ENCODE data around the gene NFATC1.

The NFATC1 gene

DNA sequence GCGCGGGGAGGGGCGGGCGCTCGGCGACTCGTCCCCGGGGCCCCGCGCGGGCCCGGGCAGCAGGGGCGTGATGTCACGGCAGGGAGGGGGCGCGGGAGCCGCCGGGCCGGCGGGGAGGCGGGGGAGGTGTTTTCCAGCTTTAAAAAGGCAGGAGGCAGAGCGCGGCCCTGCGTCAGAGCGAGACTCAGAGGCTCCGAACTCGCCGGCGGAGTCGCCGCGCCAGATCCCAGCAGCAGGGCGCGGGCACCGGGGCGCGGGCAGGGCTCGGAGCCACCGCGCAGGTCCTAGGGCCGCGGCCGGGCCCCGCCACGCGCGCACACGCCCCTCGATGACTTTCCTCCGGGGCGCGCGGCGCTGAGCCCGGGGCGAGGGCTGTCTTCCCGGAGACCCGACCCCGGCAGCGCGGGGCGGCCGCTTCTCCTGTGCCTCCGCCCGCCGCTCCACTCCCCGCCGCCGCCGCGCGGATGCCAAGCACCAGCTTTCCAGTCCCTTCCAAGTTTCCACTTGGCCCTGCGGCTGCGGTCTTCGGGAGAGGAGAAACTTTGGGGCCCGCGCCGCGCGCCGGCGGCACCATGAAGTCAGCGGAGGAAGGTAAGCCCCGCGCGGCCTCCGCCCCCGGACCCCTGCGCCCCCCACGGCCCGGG, at the start of gene NFATC1:
Gene NFATC1 (plus strand): TSS at position 170 of the 644 bp plus-strand sequence. CDS start 295 bp downstream, at position 465.
- DNase-seq = peak; percentile 61

DNA sequence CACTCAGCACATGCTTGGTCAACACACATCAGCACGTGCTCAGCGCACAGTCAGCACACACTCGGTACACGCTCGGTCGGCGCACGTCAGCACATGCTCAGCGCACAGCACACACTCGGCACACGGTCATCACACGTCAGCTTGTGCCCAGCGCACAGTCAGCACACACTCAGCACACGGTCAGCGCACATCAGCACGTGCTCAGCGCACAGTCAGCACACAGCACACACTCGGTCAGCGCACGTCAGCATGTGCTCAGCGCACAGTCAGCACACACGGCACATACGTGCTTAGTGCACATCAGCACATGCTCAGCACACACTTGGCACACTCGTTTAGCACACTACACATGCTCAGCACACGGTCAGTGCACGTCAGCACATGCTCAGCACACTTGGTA, 49.7 kb upstream of the NFATC1 start:
- DNase-seq = no peak

DNA sequence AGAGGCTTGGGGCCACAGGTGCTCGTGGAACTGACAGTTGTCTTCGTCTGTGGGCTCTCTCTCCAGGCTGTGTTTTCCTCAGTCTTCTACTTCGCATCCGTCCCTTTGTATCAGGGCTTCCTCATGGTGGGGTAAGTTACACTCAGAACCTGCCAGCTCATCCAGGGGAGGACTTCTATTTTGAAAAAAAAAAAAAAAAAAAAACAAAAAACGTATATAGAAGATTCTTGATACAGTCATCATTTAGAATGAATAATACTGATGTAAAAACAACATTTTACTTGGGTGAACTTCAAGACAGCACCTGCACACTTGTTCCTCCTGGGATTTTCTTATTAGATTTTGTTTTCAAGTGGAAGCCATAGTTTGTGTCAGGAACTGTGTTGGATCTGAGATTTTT, 47.7 kb upstream of the NFATC1 start:
- no peak for DNase-seq

DNA sequence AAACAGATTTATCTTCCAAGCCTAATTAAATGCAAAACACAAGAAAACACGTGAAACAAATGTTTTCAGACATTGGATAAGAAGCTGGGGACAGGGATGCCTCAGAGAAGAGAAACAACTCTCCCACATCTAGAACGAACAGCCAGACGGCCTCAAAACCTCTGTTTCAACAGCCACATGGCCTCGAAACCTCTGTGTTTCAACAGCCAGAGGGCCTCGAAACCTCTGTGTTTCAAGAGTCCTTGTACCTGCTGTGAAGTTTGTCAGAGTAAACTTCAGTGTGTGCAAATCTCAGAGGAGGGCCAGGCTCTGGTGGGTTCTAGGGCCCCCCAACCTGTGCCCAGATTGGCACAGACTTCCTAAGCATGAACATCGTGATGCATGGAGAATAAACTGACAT, 43.3 kb upstream of the NFATC1 start:
- DNase-seq = no peak

DNA sequence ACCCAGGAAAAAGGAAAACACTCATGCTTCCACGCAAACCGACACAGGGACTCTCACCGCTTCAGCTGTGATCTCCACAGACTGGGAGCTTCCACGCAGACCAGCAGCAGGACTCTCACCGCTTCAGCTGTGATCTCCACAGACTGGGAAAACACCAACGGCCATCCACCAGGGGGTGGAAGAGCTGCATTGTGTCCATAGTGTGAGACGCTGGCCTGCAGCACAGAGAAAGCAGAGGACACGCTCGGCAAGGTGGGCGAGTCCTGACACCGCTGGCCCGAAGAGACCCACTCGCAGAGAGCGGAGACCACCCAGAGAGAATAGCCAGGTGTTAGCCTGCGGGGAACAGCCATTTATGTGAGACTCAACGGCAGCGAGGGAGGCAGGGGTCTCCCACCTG, 42.5 kb upstream of the NFATC1 start:
- DNase-seq = no peak

DNA sequence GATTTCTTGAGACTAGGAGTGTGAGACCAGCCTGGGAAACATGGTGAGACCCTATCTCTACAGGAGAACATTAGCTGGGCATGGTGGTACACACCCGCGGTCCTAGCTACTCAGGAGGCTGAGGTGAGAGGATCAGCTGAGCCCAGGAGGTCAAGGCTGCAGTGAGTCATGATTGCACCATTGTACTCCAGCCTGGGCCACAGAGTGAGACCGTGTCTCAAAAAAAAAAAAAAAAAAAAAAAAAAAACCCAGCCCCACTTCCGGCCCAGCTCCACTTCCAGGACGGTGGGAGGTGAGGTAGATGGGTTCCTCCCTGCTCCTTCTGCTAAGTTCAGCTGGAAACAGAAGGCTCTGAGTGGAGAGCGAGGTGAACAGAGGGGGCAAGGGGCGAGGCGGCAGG, 41.4 kb upstream of the NFATC1 start:
- DNase-seq = no peak

DNA sequence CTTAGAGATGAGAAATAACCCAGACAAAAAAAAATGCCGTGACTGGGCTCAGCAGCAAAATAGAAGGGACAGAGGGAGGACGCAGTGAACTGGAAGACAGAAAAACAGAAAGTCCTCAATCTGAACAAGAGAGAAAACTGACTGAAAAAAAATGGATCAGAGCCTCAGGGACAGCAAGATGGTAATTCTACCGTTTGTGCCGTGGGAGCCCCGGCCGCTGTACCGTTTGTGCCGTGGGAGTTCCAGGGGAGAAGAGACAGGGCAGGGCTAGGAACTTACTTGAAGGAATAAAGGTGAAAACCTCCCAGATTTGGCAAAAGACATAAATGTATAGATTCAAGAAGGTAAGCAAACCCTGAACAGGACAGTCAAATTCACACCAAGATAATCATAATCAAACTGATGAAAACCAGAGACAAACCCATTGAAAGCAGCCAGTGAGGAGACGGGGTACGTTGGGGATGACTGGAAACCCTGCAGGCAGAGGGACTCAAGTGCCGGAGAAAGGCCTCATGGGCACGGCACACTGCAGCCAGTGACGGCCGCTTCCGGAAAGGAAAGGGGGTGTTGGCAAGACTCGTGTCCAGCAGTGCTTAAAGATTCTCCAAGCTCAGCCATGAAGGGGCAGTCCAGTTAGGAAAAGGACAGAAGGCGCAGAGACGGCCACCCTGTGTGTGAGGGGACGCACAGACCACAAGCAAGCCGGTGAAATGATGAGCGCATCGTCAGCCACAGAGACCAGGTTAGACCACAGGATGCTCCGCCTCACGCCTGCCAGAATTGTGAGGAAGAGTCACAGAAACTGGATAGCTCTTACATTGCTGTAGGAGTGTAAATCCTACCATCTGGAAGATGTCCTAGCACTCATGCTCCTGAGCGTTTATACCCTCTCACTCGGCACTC, 40.0 kb upstream of the NFATC1 start:
- no peak for DNase-seq

DNA sequence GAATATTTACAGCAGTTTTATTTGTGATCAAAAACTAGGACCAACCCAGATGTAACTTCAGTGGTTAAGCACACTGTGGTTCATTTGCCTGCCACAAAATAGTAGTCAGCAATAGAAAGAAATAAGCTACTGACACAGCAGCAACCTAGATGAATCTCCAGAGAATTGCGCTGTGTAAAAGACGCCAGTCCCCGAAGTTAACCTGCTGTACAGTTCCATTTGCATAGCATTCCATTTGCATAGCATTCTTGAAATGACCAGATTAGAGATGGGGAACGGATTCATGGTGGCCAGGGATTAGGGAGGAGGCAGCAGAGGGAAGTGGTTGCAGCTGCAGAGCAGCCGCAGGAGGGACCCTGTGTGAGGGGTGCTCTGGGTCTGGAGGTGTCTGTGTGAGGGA, 39.3 kb upstream of the NFATC1 start:
- no peak for DNase-seq

DNA sequence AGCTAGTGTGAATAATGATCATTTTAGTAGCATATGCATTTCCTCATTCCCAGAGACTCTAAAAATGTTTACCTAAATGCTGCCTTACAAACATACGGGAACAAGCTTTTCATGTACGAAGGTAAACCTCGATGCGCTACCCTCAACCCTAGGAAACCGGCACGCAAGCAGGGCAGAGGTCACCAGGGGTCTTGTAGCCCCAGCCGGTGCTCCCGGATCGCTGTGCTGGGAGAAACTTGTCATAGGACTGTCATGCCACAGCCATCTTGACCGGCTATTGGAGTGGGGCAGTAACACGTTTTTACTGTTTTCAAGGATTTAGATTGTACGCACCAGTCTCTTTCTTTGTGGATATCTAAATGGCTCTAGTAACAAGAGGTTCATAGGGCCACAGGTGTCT, 34.8 kb upstream of the NFATC1 start:
- no peak for DNase-seq

DNA sequence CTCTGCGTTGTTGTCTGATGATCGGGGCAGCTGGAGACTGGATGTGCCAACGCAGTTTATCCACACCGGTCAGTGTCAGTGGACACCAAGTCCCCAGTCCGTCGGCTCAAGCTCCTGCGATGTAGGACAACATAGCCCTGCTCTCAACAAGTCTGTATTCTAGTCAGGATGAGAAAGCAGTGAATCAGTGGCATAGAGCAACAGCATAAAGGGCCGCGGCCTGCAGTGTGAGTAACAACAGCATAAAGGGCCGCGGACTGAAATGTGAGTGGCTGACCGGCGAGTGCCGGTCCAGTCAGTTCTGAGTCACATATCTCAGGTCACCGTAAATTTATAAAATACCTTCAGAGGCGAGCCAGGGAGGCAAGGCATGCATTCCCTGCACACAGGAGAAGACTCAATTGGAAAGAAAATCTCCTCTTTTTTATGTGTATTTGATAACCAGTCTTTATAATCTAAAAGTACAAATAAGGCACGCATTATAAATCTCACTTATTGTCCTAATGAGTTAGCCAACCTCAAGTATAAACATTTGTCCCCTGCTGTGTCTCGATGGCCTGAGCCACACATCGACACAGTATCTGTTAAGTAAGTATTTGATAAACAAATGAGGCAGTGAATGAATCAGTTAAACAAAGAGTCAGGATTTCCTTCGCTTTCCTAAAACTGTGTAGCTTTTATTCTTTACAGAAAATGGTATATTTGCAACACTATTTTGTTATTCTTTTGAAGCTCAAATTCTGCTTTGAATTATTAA, 33.8 kb upstream of the NFATC1 start:
- DNase-seq = peak; percentile 70

DNA sequence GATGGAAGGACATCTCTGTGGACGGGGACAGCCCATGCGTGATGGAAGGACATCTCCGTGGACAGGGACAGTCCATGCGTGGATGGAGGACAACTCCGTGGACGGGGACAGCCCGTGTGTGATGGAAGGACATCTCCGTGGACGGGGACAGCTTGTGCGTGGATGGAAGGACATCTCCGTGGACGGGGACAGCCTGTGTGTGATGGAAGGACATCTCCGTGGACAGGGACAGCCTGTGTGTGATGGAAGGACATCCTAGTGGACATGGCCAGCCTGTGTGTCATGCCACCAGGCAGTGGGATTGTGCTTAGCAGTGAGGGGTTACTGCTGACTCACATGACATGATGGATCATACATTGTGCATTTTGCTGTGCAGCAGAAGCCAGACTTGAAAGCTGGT, 30.0 kb upstream of the NFATC1 start:
- DNase-seq = no peak

DNA sequence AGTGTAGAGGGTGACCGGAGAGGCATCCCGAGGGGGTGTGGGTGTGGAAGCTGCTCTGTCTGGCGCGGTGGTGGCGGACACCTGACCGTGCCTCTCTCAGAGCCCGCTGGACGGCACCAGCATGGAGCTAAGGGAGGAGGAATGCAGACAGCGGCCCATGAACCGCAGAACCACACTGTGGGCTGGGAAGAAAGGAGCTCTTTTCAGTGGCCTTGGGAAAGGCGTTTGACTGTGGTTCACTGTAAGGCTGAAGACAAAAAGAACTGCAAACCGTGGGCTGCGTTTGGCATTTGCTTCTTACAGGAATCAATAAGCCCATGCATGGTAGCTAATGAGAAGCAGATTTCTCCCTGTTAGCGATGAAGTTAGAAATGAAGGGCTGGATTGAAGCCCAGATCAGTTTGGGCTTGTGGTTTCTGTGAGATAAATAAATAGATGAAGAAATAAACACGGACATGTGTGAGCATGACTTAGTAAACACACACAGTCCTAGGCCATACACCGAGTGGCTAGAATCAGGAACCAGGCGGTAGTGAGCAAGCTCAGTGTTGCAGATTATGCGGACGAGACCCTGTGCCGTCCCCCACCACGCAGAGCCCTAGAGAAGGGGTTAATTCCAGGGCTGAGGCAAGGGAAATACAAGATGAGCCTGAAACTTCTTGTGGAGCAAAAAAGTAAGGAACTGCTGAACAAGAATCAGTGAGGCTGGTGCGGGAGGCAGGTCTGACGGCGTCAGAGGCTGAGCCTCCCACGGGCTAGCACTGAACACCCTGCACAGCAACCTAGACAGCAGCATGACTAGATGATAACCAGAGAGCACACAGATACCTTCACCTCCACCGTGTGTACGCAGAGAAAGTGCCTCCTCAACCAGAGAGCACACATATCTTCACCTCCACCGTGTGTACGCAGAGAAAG, 29.3 kb upstream of the NFATC1 start:
- peak; percentile 26 for DNase-seq

DNA sequence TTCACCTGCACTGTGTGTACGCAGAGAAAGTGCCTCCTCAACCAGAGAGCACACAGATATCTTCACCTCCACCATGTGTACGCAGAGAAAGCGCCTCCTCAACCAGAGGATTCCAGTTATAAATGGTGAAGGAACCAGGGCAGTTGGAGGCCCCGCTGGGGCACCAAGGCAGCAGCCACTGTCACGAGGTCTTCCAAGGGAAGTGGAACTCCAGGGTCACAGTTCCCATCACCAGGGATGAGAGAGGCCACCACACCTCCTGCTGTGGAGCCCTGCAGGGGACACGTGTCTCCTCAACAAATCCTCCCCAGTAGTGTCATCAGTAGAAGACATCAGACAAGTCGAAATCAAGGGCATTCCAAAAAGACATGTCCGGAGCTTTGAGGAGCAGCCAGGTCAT, 28.2 kb upstream of the NFATC1 start:
- DNase-seq = no peak

DNA sequence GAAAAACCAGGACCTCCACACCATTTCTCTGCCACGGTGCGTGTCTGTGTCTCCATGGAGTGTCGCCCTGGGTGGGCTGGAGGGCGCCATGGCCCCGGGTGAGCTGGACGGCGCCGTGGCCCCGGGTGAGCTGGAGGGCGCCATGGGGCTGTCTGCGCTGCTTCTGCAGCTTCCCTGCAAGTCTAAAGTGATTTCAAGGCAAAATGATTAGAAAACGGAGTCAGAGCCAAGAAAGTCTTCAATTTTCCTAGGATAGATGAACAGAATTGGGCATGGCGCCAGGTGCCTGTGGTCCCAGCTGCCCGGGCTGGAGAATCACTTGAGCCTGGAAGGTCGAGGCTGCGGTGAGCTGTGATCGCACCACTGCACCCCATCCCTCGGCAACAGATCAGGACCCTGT, 27.7 kb upstream of the NFATC1 start:
- DNase-seq = no peak

DNA sequence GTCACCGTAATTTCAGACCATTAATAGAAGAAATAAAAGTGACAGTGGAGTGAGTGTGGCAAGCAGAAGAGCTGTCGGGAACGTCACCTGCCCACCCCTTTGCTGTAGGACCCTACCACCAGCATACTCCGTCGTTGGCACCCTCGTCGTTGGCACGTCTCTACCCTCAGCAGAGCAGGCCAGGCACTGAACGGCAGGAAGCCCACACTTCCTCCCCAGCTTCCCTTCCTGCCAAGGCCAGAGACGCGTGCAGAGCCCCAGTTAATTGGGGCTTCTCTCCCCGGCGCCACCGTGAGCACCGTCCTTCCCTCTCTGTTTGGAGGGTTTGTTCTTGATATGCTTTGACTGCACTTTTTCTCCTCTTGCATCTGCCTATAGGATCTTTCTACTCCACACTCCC, 27.0 kb upstream of the NFATC1 start:
- DNase-seq = no peak

DNA sequence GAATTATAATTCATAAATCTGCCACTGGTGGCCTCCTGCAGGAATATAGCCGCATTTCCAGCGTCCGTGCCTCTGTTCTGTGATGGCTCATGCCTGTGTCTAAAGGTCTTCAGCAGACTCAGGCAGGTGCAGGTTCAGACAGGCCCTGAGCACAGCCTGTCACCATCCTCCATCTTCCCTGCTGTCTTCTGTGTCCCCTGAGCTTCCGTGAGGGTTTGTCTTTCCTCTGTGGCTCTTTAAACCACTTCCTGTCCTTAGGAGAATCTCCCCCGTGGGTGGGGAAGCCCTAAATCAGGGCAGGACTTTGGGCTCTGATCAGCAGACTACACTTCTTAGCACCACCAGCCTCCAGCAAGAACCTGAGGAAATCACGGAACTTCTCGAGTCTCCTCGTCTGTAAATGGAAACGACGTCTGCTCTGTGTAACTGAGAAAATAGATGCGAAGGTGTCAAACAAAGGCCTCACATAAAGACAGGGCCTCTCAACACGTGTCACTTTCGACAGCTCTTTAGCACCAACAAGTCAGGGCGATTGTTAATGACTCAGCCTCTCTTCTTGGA, 24.1 kb upstream of the NFATC1 start:
- no peak for DNase-seq

DNA sequence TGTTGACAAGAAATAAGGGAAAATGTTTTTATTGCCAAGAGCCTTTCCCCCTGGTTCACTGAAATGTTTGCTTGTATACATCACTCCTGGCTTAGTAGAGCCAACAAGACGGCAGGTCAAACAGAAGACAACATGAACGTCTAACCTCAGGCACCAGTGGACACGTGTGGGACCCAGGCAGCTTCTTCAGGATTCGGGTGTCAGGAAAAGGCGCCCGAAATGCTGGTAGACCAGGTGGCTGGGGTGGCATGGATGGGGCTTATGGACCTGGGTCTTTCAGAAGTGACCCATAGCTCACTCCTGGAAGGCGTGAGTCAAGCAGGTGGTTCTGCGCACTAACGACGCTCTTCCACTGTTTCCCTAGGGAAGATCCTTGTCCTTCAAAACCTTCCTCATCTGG, 23.3 kb upstream of the NFATC1 start:
- DNase-seq = no peak

DNA sequence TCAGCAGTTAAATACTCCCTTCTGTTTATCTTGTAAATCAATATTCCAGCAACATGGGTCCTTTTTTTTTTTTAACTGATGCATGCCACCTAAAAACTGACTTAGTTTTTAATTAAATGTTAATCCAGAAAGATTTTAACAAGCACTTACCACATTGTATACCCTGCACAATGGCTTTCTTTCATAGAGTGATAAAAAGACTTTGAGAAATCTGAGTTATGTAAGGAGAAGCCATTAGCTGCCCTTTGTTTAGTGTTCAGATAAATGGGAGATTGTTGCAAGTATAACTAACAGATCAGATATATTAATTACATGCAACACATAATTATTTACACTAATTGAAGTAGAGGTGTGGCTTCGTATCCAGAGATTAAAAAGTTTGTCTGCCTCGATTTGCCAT, 22.7 kb upstream of the NFATC1 start:
- no peak for DNase-seq

DNA sequence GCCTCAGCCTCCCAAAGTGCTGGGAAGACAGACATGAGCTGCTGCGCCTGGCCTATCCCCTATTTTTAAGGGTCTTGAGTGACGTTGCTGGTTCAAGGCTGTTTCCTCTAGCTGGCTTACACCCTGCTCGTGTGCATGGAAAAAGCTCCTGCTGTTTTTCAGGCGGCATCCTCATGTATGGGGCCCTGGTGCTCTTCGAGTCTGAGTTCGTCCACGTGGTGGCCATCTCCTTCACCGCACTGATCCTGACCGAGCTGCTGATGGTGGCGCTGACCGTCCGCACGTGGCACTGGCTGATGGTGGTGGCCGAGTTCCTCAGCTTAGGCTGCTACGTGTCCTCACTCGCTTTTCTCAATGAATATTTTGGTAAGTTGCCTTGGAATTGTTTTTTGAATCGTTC, 22.0 kb upstream of the NFATC1 start:
- no peak for DNase-seq

DNA sequence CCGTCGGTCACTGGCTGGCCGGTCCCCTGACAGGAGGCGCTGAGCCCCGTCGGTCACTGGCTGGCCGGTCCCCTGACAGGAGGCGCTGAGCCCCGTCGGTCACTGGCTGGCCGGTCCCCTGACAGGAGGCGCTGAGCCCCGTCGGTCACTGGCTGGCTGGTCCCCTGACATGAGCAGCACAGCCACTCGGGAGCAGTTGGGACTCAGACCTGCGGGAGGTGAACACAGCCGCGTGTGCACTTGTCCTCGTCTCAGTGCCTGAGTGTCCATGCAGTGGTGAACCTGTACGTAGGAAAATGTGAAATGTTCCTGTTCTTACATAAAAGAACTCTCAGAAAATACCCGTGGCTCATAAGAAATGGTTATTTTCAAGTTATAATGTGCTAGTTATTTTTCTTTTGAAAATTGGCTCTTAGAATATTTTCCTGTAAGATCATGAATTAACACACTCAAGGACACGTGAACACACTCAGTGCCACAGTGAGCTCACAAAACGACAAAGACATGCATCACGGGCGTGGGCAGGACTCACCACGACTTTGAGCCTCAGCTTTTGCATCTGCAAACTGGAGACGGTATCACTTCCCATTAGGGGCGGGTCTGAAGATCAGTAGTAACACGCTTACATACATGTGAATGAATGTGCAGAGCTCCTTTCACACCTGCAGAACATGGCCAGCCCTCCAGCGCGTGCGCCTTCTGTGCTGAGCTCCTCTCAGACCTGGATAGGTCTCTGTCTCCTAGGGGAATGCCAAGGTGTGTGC, 21.1 kb upstream of the NFATC1 start:
- no peak for DNase-seq

DNA sequence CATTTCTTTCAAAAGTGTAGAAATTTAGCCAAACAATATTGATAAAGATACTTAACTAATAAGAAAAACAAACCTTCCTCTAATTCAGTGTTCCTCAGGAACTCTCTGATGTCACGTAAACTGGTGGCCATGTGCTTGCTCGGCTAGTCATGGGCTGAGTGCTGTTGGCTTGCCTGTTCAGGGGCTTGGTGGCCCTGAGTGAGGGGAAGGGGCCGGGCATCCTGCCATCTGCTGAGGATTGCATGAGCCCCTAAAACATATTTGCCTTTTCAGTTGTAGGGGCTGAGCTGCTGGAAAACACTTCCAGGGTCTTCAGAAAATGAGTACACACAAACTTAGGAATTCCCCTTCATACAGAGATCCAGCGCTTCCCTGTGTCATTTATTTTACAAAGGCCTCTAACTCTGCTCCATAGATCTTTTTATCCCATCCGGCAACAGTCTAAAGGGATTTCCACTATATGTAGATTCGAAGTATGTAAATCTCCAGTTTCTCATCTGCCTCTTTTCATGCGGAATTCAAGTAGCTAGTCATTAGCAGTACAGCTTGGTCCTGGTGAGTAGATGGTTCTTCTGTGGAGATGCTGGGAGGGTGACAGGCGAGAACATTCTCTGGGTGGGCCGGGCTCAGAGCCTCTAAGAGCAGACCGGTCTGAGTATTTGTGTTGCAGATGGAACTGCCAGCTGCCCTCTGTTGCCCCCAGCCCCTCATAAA, 20.1 kb upstream of the NFATC1 start:
- no peak for DNase-seq
